Measurements from ENCODE around the gene OR14I1. TPM values are rescaled to one million over a fixed set of nuclear protein-coding genes. Genes with fewer than 3 reads are reported as not detected.

The OR14I1 gene
- not detected for polyA plus RNA-seq
- long read RNA-seq, donor 1, result 0 reads
- long read RNA-seq, donor 2, result 0 reads
- long read RNA-seq, donor 3, result 0 reads
- long read RNA-seq, donor 4, result 0 reads
- long read RNA-seq, donor 5, result 0 reads
- long read RNA-seq, donor 6, result 0 reads
- long read RNA-seq, donor 7, result 0 reads
- long read RNA-seq, donor 8, result 0 reads
- long read RNA-seq, donor 9, result 0 reads
- long read RNA-seq, donor 10, result 0 reads
- long read RNA-seq, donor 11, result 0 reads

- no peaks in the 10 kb centered on the region for H3K4me1 ChIP-seq (ENCODE audit: control insufficient read depth, insufficient read depth, low read length)
- WGBS (ENCODE audit: insufficient coverage, low lambda C conversion rate), result 92% methylated on average over 1 of the region's 1 CpG
These were observed at the start of gene OR14I1 for GRCh38 chr1:248702714-248703113. Gene OR14I1 (minus strand): TSS chr1:248702766.

DNA sequence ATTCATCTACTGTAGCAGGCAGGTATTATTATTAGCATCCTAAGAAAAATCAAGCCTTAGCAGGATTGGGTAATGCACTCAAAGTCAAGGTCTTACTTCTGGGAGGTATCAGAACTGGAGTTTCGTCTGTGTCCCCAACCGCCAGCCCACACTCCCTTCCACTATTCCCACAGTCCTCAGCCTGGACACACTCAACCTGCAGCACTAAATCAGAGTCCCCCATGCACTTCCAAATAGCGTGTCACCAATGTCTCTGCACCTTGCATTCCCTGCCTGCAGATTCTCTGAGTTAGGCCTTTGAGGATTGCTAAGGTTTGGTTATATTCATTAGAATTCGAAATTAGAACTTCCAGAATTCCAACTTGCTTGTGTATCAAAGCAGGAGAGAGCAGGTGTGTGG lies 49.1 kb upstream of the OR14I1 start:
- no peak overlapping the region for H3K4me3 ChIP-seq (ENCODE audit: low read length)
- H3K4me1 ChIP-seq (ENCODE audit: control insufficient read depth, insufficient read depth, low read length), result peaks cover 7% of the 10 kb centered on the region
- no peak overlapping the region for H3K27ac ChIP-seq (ENCODE audit: low read length)
- no peaks in the 10 kb centered on the region for H3K36me3 ChIP-seq (ENCODE audit: control insufficient read depth, insufficient read depth, low read length)
- peaks cover 17% of the 10 kb centered on the region for H3K9me3 ChIP-seq (ENCODE audit: control insufficient read depth, low read depth, low read length)
- DNase-seq, result no peak
- WGBS (ENCODE audit: insufficient coverage, low lambda C conversion rate), result no CpG with 5 or more reads among the region's 4 CpGs
- no peaks in the 10 kb centered on the region for H3K27me3 ChIP-seq (ENCODE audit: control insufficient read depth, insufficient read depth, low read length)

More at GRCh38 chr1:248702714-248703113, at the start of gene OR14I1:
- no peak within 1 kb of the TSS for H3K27ac ChIP-seq (ENCODE audit: low read length)
- H3K4me3 ChIP-seq (ENCODE audit: low read length), result no peak within 1 kb of the TSS
- peaks cover 8% of the 10 kb centered on the region for H3K9me3 ChIP-seq (ENCODE audit: control insufficient read depth, low read depth, low read length)
- H3K27me3 ChIP-seq (ENCODE audit: control insufficient read depth, insufficient read depth, low read length), result no peaks in the 10 kb centered on the region
- no peaks in the 10 kb centered on the region for H3K36me3 ChIP-seq (ENCODE audit: control insufficient read depth, insufficient read depth, low read length)
- DNase-seq, result no peak

DNA sequence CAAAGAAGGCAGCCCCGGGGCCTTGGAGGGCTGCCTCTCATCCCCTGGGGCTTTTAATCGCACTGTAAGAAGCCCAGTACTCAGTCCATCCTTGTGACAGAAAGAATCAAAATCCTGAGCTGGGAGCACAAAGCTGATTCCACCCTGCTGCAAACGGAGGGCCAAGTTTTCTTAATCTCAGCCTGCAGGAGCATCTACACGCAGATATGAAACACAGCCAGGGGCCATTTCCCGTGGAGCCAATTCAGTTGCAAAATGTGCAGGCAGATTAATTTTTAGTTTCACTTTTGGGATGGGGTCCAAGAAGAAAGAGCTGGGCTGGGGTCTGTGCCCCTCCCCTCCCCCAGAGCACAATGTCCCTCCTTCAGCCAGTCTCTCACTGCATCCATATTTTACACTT lies 48.6 kb upstream of the OR14I1 start:
- no peaks in the 10 kb centered on the region for H3K36me3 ChIP-seq (ENCODE audit: control insufficient read depth, insufficient read depth, low read length)
- no CpG with 5 or more reads among the region's 5 CpGs for WGBS (ENCODE audit: insufficient coverage, low lambda C conversion rate)
- H3K4me1 ChIP-seq (ENCODE audit: control insufficient read depth, insufficient read depth, low read length), result peaks cover 7% of the 10 kb centered on the region
- DNase-seq, result no peak
- H3K9me3 ChIP-seq (ENCODE audit: control insufficient read depth, low read depth, low read length), result peaks cover 17% of the 10 kb centered on the region
- H3K27me3 ChIP-seq (ENCODE audit: control insufficient read depth, insufficient read depth, low read length), result no peaks in the 10 kb centered on the region
- no peak overlapping the region for H3K27ac ChIP-seq (ENCODE audit: low read length)
- no peak overlapping the region for H3K4me3 ChIP-seq (ENCODE audit: low read length)

DNA sequence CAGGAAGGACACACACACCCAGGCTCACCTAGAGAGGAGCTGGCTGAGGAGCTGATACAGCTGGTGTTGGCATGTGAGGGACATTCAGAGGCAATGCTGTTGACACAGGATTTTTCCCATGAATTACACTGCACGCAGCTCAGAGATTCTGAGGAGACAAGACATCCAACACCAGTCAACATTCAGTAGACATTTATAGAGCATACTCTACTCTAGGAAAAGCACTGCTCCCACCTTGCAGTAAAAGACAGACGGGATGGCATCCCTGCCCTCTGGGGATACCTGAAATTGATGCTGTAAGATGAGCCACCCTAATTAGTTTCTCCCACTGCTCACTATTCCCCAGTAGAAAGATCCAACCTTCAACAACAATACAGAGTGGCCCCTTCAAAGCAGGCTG lies 47.9 kb upstream of the OR14I1 start:
- Histone ChIP-seq H3K4me3 (ENCODE audit: low read length) (no peak overlapping the region), H3K27ac (ENCODE audit: low read length) (no peak overlapping the region), H3K9me3 (ENCODE audit: control insufficient read depth, low read depth, low read length) (peaks cover 17% of the 10 kb centered on the region), H3K27me3 (ENCODE audit: control insufficient read depth, insufficient read depth, low read length) (no peaks in the 10 kb centered on the region), H3K4me1 (ENCODE audit: control insufficient read depth, insufficient read depth, low read length) (peaks cover 3% of the 10 kb centered on the region), H3K36me3 (ENCODE audit: control insufficient read depth, insufficient read depth, low read length) (no peaks in the 10 kb centered on the region)
- no peak for DNase-seq
- WGBS (ENCODE audit: insufficient coverage, low lambda C conversion rate), result no CpG with 5 or more reads among the region's 2 CpGs

DNA sequence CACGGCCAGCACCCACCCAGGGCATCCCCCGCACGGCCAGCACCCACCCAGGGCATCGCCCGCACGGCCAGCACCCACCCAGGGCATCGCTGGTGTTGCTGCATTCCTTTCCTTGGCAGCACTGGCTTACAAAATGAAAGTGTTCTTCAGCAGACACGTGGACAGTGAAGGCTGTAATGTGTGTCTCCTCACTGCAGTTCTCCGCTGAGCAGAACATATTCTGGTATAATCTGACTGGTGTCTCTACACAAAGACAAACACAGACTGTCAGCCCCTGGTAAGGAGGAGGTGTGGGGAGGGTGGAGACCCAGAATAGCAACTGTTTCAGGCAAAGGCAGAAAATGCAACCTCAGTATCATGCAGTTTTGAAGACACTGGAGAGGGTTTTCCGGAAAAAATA lies 45.6 kb upstream of the OR14I1 start:
- Histone ChIP-seq H3K9me3 (ENCODE audit: control insufficient read depth, low read depth, low read length) (peaks cover 4% of the 10 kb centered on the region), H3K27me3 (ENCODE audit: control insufficient read depth, insufficient read depth, low read length) (no peaks in the 10 kb centered on the region), H3K4me1 (ENCODE audit: control insufficient read depth, insufficient read depth, low read length) (no peaks in the 10 kb centered on the region), H3K36me3 (ENCODE audit: control insufficient read depth, insufficient read depth, low read length) (no peaks in the 10 kb centered on the region), H3K4me3 (ENCODE audit: low read length) (no peak overlapping the region), H3K27ac (ENCODE audit: low read length) (no peak overlapping the region)
- WGBS (ENCODE audit: insufficient coverage, low lambda C conversion rate), result 100% methylated on average over 1 of the region's 10 CpGs
- no peak for DNase-seq

- H3K9me3 ChIP-seq (ENCODE audit: control insufficient read depth, low read depth, low read length), result no peaks in the 10 kb centered on the region
These were observed 38.3 kb upstream of the OR14I1 start for GRCh38 chr1:248740876-248741275.

DNA sequence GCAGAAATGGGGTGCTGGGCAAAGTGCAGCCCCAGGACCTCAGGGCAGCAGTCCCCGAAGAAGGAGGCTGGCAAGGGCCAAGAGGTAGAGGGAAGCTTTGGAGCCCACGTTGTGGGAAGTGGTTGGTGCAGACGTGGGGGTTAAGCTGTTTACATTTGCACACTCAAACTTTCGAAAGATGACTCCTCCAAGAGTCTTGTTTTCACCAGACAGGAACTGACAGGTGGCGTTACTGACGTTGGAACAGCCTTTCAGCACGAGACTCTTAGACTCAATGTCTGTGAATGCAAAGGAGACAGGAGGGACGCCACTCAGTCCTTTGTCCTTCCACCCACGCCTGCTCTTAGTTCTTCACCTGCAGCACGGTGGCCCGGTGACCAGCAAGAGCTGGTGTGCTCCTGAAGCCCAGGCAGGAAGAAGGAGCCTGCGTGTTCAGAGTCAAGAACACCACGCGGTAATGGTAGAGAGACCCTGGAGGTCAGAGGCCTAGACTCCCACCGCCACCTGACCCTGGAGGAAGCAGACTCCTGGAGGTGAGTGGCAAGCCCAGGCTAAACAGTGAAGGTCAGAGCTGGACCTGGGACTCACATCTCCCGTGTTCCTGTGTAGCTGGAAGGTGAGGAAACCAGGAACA lies 37.1 kb upstream of the OR14I1 start:
- H3K4me3 ChIP-seq (ENCODE audit: low read length), result no peak overlapping the region
- H3K27me3 ChIP-seq (ENCODE audit: control insufficient read depth, insufficient read depth, low read length), result no peaks in the 10 kb centered on the region
- no peak overlapping the region for H3K27ac ChIP-seq (ENCODE audit: low read length)
- no CpG with 5 or more reads among the region's 16 CpGs for WGBS (ENCODE audit: insufficient coverage, low lambda C conversion rate)
- no peaks in the 10 kb centered on the region for H3K4me1 ChIP-seq (ENCODE audit: control insufficient read depth, insufficient read depth, low read length)
- DNase-seq, result no peak
- H3K36me3 ChIP-seq (ENCODE audit: control insufficient read depth, insufficient read depth, low read length), result no peaks in the 10 kb centered on the region
- H3K9me3 ChIP-seq (ENCODE audit: control insufficient read depth, low read depth, low read length), result no peaks in the 10 kb centered on the region

More at GRCh38 chr1:248740876-248741275, 38.3 kb upstream of the OR14I1 start:
- Histone ChIP-seq H3K27me3 (ENCODE audit: control insufficient read depth, insufficient read depth, low read length) (no peaks in the 10 kb centered on the region), H3K4me1 (ENCODE audit: control insufficient read depth, insufficient read depth, low read length) (no peaks in the 10 kb centered on the region), H3K4me3 (ENCODE audit: low read length) (no peak overlapping the region), H3K36me3 (ENCODE audit: control insufficient read depth, insufficient read depth, low read length) (no peaks in the 10 kb centered on the region), H3K27ac (ENCODE audit: low read length) (no peak overlapping the region)
- WGBS (ENCODE audit: insufficient coverage, low lambda C conversion rate), result no CpG with 5 or more reads among the region's 7 CpGs
- no peak for DNase-seq

DNA sequence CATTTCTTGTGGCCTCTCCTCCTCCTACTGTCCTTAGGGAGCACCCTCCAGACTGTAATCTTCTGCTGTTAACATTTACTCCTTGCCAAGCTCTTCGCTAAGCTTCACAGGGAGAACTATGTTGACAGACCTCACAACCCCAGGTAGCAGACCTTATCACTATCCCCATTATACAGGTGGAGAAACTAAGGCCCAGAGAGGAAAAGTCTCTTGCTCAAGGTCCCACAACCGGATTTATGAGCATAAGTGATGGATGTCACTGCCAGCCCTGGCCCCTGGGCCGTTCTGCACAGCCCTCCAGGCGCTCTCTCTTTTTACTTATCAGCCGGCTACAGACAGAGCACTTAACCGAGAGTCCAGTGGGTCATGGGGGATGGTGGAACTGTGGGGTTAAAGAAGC lies 34.9 kb upstream of the OR14I1 start:
- no peak for DNase-seq
- Histone ChIP-seq H3K27me3 (ENCODE audit: control insufficient read depth, insufficient read depth, low read length) (no peaks in the 10 kb centered on the region), H3K4me1 (ENCODE audit: control insufficient read depth, insufficient read depth, low read length) (no peaks in the 10 kb centered on the region), H3K36me3 (ENCODE audit: control insufficient read depth, insufficient read depth, low read length) (no peaks in the 10 kb centered on the region), H3K4me3 (ENCODE audit: low read length) (no peak overlapping the region), H3K9me3 (ENCODE audit: control insufficient read depth, low read depth, low read length) (no peaks in the 10 kb centered on the region), H3K27ac (ENCODE audit: low read length) (no peak overlapping the region)
- whole genome bisulfite sequencing (ENCODE audit: insufficient coverage, low lambda C conversion rate), result no CpG with 5 or more reads among the region's 6 CpGs

DNA sequence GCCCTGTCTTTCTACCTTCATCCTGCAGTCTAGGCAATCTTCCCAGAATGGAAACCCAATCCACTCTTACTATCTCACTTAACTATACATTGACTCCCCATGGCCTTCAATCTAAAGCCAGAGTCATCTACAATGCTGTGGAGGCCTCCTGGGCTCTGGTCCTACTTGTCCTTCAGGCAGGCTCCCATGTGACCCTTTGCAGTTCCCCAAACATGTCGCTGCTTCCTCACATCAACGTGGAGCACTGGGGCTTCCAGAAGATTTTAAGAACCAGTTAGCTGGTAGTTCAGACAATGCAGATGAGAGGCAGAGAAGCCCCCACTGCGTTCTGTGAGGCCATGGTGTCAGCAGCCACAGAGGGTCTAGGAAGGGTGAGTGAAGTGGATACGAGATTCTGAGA lies 34.4 kb upstream of the OR14I1 start:
- Histone ChIP-seq H3K27me3 (ENCODE audit: control insufficient read depth, insufficient read depth, low read length) (no peaks in the 10 kb centered on the region), H3K4me1 (ENCODE audit: control insufficient read depth, insufficient read depth, low read length) (no peaks in the 10 kb centered on the region), H3K9me3 (ENCODE audit: control insufficient read depth, low read depth, low read length) (no peaks in the 10 kb centered on the region), H3K4me3 (ENCODE audit: low read length) (no peak overlapping the region), H3K36me3 (ENCODE audit: control insufficient read depth, insufficient read depth, low read length) (no peaks in the 10 kb centered on the region), H3K27ac (ENCODE audit: low read length) (no peak overlapping the region)
- DNase-seq, result no peak
- no CpG with 5 or more reads among the region's 4 CpGs for WGBS (ENCODE audit: insufficient coverage, low lambda C conversion rate)

DNA sequence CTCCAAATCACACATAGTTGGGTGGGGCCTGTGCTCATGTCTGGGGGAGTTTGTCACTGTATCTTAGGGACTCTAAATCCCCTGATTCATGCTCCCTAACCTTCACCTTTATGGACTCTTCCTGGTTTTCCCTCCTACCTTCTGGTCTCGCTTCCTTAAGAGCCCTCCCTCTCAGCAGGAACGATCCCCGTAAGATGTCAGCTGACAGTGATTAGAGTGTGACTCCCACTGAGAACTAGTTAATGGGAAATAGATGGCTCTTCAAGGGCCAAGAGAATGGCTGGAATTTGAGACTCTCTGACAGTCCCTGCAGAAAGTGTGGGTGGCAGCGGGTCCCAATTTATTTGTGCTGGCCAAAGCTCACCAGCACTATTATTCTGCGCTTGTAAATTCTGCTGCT lies 31.0 kb upstream of the OR14I1 start:
- Histone ChIP-seq H3K4me3 (ENCODE audit: low read length) (no peak overlapping the region), H3K27me3 (ENCODE audit: control insufficient read depth, insufficient read depth, low read length) (no peaks in the 10 kb centered on the region), H3K36me3 (ENCODE audit: control insufficient read depth, insufficient read depth, low read length) (no peaks in the 10 kb centered on the region), H3K27ac (ENCODE audit: low read length) (no peak overlapping the region), H3K9me3 (ENCODE audit: control insufficient read depth, low read depth, low read length) (no peaks in the 10 kb centered on the region), H3K4me1 (ENCODE audit: control insufficient read depth, insufficient read depth, low read length) (no peaks in the 10 kb centered on the region)
- WGBS (ENCODE audit: insufficient coverage, low lambda C conversion rate), result 100% methylated on average over 1 of the region's 5 CpGs
- DNase-seq, result no peak

Measured in large intestine (tissue), 12 donors.